H9 (cell line): Measurements from ENCODE around the gene EFCAB10. TPM values are rescaled to one million over a fixed set of nuclear protein-coding genes. Genes with fewer than 3 reads are reported as not detected.

Experiments used
- DNase-seq: peaks from one replicate; pipeline ENCODE4 v3.0.0-alpha.2; 2017
- H2AFZ ChIP-seq: one replicate; pipeline ENCODE4 v1.6.1; 2013; ENCODE audit warnings: mild to moderate bottlenecking, low read length, control low read depth, moderate library complexity
- H2AK5ac ChIP-seq: 2 replicates; pipeline ENCODE4 v1.6.1; 2013; ENCODE audit warnings: low read length, control low read depth, mixed read lengths; ENCODE audit not compliant: insufficient read length
- H2BK120ac ChIP-seq: one replicate; pipeline ENCODE4 v1.6.1; 2013; ENCODE audit warnings: low read depth, mild to moderate bottlenecking, low read length, control low read depth, inconsistent platforms; ENCODE audit not compliant: poor library complexity, severe bottlenecking
- H2BK12ac ChIP-seq: 2 replicates; pipeline ENCODE4 v1.6.1; 2013; ENCODE audit warnings: low read length, control low read depth, mixed read lengths, low read depth; ENCODE audit not compliant: insufficient read length
- H2BK15ac ChIP-seq: 2 replicates; pipeline ENCODE4 v1.6.1; 2013; ENCODE audit warnings: low read depth, low read length, control low read depth
- H2BK20ac ChIP-seq: one replicate; pipeline ENCODE4 v1.6.1; 2013; ENCODE audit warnings: low read depth, mild to moderate bottlenecking, low read length, control low read depth, inconsistent platforms; ENCODE audit not compliant: poor library complexity, severe bottlenecking
- H2BK5ac ChIP-seq: 2 replicates; pipeline ENCODE4 v1.6.1; 2013; ENCODE audit warnings: low read length, control low read depth, mixed read lengths; ENCODE audit not compliant: insufficient read length
- H3K14ac ChIP-seq: 2 replicates; pipeline ENCODE4 v1.6.1; 2013; ENCODE audit warnings: low read length, control low read depth; ENCODE audit not compliant: insufficient read depth
- H3K18ac ChIP-seq: 2 replicates; pipeline ENCODE4 v1.6.1; 2013; ENCODE audit warnings: low read depth, mild to moderate bottlenecking, mixed read lengths, low read length, control low read depth; ENCODE audit not compliant: insufficient read length
- H3K23ac ChIP-seq: 2 replicates; pipeline ENCODE4 v1.6.1; 2013; ENCODE audit warnings: low read length, control low read depth, mixed read lengths, low read depth; ENCODE audit not compliant: insufficient read length
- H3K23me2 ChIP-seq: 2 replicates; pipeline ENCODE4 v1.6.1; 2013; ENCODE audit warnings: low read depth, mild to moderate bottlenecking, mixed read lengths, low read length, control low read depth; ENCODE audit not compliant: insufficient read length, poor library complexity, severe bottlenecking
- H3K27ac ChIP-seq: 2 replicates; pipeline ENCODE4 v1.5.1; 2013; ENCODE audit warnings: low read length, control low read depth, mixed read lengths, low read depth; ENCODE audit not compliant: insufficient read length
- H3K27me3 ChIP-seq: 2 replicates; pipeline ENCODE4 v1.6.1; 2013; ENCODE audit warnings: low read length, control low read depth, inconsistent platforms; ENCODE audit not compliant: insufficient read depth
- H3K4ac ChIP-seq: 2 replicates; pipeline ENCODE4 v1.6.1; 2013; ENCODE audit warnings: low read depth, mild to moderate bottlenecking, control low read depth, inconsistent platforms, low read length, moderate library complexity
- H3K4me1 ChIP-seq: 2 replicates; pipeline ENCODE4 v1.6.1; 2013; ENCODE audit warnings: low read length, control low read depth, inconsistent platforms; ENCODE audit not compliant: insufficient read depth
- H3K4me2 ChIP-seq: 2 replicates; pipeline ENCODE4 v1.6.1; 2013; ENCODE audit warnings: low read length, control low read depth, mixed read lengths; ENCODE audit not compliant: insufficient read length, insufficient read depth
- H3K56ac ChIP-seq: 2 replicates; pipeline ENCODE4 v1.6.1; 2013; ENCODE audit warnings: low read depth, mild to moderate bottlenecking, mixed read lengths, low read length, control low read depth; ENCODE audit not compliant: insufficient read length
- H3K79me1 ChIP-seq: 2 replicates; pipeline ENCODE4 v1.6.1; 2013; ENCODE audit warnings: low read depth, mild to moderate bottlenecking, moderate library complexity, low read length, control low read depth, inconsistent platforms; ENCODE audit not compliant: insufficient read depth, poor library complexity, severe bottlenecking
- H3K79me2 ChIP-seq: 2 replicates; pipeline ENCODE4 v1.6.1; 2013; ENCODE audit warnings: low read length, control low read depth, inconsistent platforms; ENCODE audit not compliant: insufficient read depth
- H3K9ac ChIP-seq: 2 replicates; pipeline ENCODE4 v1.6.1; 2013; ENCODE audit warnings: low read length, control low read depth, mixed read lengths; ENCODE audit not compliant: insufficient read length; ENCODE audit errors: extremely low read depth
- H3K9me3 ChIP-seq: one replicate; pipeline ENCODE4 v1.6.1; 2013; ENCODE audit warnings: low read depth, low read length, inconsistent platforms; ENCODE audit not compliant: control insufficient read depth
- H3T11ph ChIP-seq: one replicate; pipeline ENCODE4 v1.6.1; 2013; ENCODE audit warnings: mild to moderate bottlenecking, low read length, control low read depth, inconsistent platforms
- H4K20me1 ChIP-seq: one replicate; pipeline ENCODE4 v1.6.1; 2013; ENCODE audit not compliant: control insufficient read depth, insufficient read length, insufficient read depth
- H4K5ac ChIP-seq: 2 replicates; pipeline ENCODE4 v1.6.1; 2013; ENCODE audit warnings: low read depth, mild to moderate bottlenecking, mixed read lengths, low read length, control low read depth; ENCODE audit not compliant: insufficient read length
- H4K8ac ChIP-seq: replicated peaks from 2 replicates; pipeline ENCODE4 v1.6.1; 2013; ENCODE audit warnings: low read length, control low read depth, mixed read lengths, low read depth; ENCODE audit not compliant: insufficient read length
- H4K91ac ChIP-seq: 2 replicates; pipeline ENCODE4 v1.6.1; 2013; ENCODE audit warnings: low read depth, mild to moderate bottlenecking, moderate library complexity, mixed read lengths, low read length, control low read depth; ENCODE audit not compliant: insufficient read length
- H3K27ac Mint-ChIP-seq, 3 experiments: 2 replicates in 2 of 3; 3 replicates in 1 of 3; pipeline ENCODE4 v1.8.0; 2020 to 2021; ENCODE audit warnings: mixed read lengths in 3 of 3, mild to moderate bottlenecking in 1 of 3, moderate library complexity in 1 of 3
- H3K27me3 Mint-ChIP-seq: 2 replicates; pipeline ENCODE4 v1.8.0; 2021; ENCODE audit warnings: low read depth, mild to moderate bottlenecking, moderate library complexity, mixed read lengths
- H3K36me3 Mint-ChIP-seq, 3 experiments: 2 replicates in 2 of 3; 3 replicates in 1 of 3; pipeline ENCODE4 v1.8.0; 2020 to 2021; ENCODE audit warnings: low read depth in 3 of 3, mixed read lengths in 3 of 3; ENCODE audit not compliant: insufficient read depth in 1 of 3
- H3K4me1 Mint-ChIP-seq, 2 experiments: 2 replicates each; pipeline ENCODE4 v1.8.0; 2020; ENCODE audit warnings: mixed read lengths in 2 of 2
- H3K4me3 Mint-ChIP-seq, 2 experiments: 2 replicates in 1 of 2; 3 replicates in 1 of 2; pipeline ENCODE4 v1.8.0; 2020 to 2021; ENCODE audit warnings: mild to moderate bottlenecking in 2 of 2, mixed read lengths in 2 of 2, moderate library complexity in 1 of 2
- H3K9me3 Mint-ChIP-seq, 2 experiments: 2 replicates in 1 of 2; 3 replicates in 1 of 2; pipeline ENCODE4 v1.8.0; 2020; ENCODE audit warnings: mild to moderate bottlenecking in 2 of 2, mixed read lengths in 2 of 2, moderate library complexity in 1 of 2
- WGBS: extraction: QIAGEN DNeasy Blood & Tissue Kit; methylation state at CpG from one replicate; pipeline ENCODE4 v1.1.7; 2013; ENCODE audit warnings: missing lambda C conversion rate, low lambda C conversion rate, mixed read lengths; ENCODE audit not compliant: insufficient read length; ENCODE audit errors: extremely low coverage; 5-methylcytosine and 5-hydroxymethylcytosine counted together
- total RNA-seq: library from RNA; stranded (reverse); gene quantifications from 2 replicates; pipeline ENCODE4 v1.2.1, GENCODE V29; 2021
- TF ChIP-seq, protein P1 (sequence below): fragments of 200-600 bp; sonication (generic); conservative IDR thresholded peaks from 3 replicates; pipeline ENCODE4 v1.8.0; 2021; ENCODE audit warnings: antibody characterized with exemption, mild to moderate bottlenecking

The EFCAB10 gene
- total RNA-seq, 1 experiment from 2014 or later = 1.5 TPM

DNA sequence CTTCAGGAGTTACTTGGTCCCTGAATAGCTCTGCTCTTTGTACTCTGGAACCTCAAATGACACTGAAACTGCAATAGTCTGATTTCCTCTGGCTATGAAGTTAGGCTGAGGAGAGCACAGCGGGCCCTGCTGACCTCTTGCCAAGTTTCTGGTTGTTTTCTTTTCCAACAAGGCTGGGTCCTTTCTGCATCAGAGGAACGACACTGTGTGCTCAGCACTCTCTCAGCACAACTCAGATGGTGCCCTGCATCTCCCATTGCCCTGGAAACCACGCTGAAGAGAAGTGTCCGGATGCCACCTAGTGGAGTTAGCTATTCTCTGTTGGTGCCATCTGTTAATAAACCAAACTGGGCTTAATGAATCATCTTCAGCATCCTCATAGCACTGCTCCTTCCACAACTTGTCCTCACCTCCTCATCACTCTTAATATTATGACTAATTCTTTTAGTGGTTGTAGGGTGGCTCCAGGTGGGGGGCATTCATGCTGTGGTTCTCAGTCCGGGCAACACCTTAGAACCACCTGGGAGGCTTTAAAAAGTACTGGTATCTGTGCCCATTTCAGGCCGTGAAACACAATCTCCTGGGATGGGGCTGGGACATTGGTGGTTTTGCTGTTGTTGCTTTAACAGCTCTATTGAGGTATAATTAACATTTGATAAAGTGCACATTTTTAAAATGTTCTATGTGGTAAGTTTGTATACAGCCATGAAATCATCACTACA lies 8.2 kb upstream of the EFCAB10 start:
- H2AFZ ChIP-seq = no peak overlapping the region
- Mint-ChIP-seq H3K4me3 (no peak overlapping the region), H3K36me3 (peaks cover 2 to 5% (median 3%) of the 10 kb centered on the region in 3 experiments), H3K9me3 (peaks cover 2 to 4% of the 10 kb centered on the region in 2 experiments), H3K27me3 (no peaks in the 10 kb centered on the region), H3K4me1 (peaks cover 6 to 8% of the 10 kb centered on the region in 2 experiments), H3K27ac (no peak overlapping the region)
- no peak overlapping the region for H2BK12ac ChIP-seq
- TF ChIP-seq, protein P1, sequence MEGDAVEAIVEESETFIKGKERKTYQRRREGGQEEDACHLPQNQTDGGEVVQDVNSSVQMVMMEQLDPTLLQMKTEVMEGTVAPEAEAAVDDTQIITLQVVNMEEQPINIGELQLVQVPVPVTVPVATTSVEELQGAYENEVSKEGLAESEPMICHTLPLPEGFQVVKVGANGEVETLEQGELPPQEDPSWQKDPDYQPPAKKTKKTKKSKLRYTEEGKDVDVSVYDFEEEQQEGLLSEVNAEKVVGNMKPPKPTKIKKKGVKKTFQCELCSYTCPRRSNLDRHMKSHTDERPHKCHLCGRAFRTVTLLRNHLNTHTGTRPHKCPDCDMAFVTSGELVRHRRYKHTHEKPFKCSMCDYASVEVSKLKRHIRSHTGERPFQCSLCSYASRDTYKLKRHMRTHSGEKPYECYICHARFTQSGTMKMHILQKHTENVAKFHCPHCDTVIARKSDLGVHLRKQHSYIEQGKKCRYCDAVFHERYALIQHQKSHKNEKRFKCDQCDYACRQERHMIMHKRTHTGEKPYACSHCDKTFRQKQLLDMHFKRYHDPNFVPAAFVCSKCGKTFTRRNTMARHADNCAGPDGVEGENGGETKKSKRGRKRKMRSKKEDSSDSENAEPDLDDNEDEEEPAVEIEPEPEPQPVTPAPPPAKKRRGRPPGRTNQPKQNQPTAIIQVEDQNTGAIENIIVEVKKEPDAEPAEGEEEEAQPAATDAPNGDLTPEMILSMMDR = peak; percentile 78
- H3K27me3 ChIP-seq = no peaks in the 10 kb centered on the region
- no peak overlapping the region for H2BK20ac ChIP-seq
- H3K4me1 ChIP-seq = no peaks in the 10 kb centered on the region
- no peak overlapping the region for H3K9ac ChIP-seq
- H4K91ac ChIP-seq = no peak overlapping the region
- H4K8ac ChIP-seq = no peak overlapping the region
- no peaks in the 10 kb centered on the region for H3K79me2 ChIP-seq
- H2BK120ac ChIP-seq = no peak overlapping the region
- H2BK5ac ChIP-seq = no peak overlapping the region
- no peak overlapping the region for H3K18ac ChIP-seq
- H4K20me1 ChIP-seq = no peaks in the 10 kb centered on the region
- no peak overlapping the region for H4K5ac ChIP-seq
- no peak overlapping the region for H3K4me2 ChIP-seq
- no peaks in the 10 kb centered on the region for H3K23me2 ChIP-seq
- H3K56ac ChIP-seq = no peak overlapping the region
- no peak overlapping the region for H3K14ac ChIP-seq
- H3K23ac ChIP-seq = no peak overlapping the region
- H2AK5ac ChIP-seq = no peak overlapping the region
- no peak overlapping the region for H3T11ph ChIP-seq
- no peak overlapping the region for H3K27ac ChIP-seq
- H3K79me1 ChIP-seq = no peaks in the 10 kb centered on the region
- H2BK15ac ChIP-seq = no peak overlapping the region
- DNase-seq = peak; percentile 77
- no CpG with 5 or more reads among the region's 6 CpGs for WGBS
- no peak overlapping the region for H3K4ac ChIP-seq
- H3K9me3 ChIP-seq = no peaks in the 10 kb centered on the region
